ENCODE measurements around the gene MTIF2.
"Not testable (repeated sequence)": the region's sequence is repeated elsewhere in the genome, so short reads cannot be mapped to it uniquely, and the experiment has no call there.

DNA sequence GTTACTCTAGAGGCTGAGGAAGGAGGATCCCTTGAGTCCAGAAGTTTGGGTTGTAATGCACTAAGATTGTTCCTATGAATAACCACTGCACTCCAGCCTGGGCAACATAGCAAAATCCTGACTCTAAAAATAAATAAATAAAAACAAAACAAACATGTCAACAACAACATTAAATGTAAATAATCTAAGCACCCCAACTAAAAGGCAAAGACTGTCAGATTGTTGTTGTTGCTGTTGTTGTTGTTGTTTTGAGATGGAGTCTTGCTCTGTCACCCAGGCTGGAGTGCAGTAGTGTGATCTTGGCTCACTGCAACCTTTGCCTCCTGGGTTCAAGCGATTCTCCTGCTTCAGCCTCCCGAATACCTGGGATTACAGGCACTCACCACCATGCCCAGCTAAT, 77.1 kb downstream of the MTIF2 start:
- TF ChIP-seq CTCF (conservative IDR thresholded peaks at IDR 0.05 in 1 of 2, IDR thresholded peaks at IDR 0.05 in 1 of 2; ENCODE audit: low read depth in 1 of 2, low read length in 2 of 2); EZH2 (IDR thresholded peaks at IDR 0.05; ENCODE audit: low read length, missing control alignments): not testable (repeated sequence)

Measured in fibroblast of lung (primary cell).